Body of pancreas (tissue), 4 donors: ENCODE results near the gene MAPK7.

ENCODE experiments used
- POLR2A ChIP-seq, 3 donors: fragments of 450-650 bp; IDR thresholded peaks; one replicate each; pipeline ENCODE4 v1.6.1; 2016; ENCODE audit warnings: antibody characterized with exemption in 3 of 3, mild to moderate bottlenecking in 2 of 3
- TF ChIP-seq, protein P1 (sequence below), 7 experiments: fragments of 450-650 bp in 4 of 7; fragments of 200-600 bp in 3 of 7; sonication (generic) in 3 of 7; IDR thresholded peaks; one replicate each; pipeline ENCODE4 v1.5.1; 2016 to 2019; ENCODE audit warnings: antibody characterized with exemption in 7 of 7

DNA sequence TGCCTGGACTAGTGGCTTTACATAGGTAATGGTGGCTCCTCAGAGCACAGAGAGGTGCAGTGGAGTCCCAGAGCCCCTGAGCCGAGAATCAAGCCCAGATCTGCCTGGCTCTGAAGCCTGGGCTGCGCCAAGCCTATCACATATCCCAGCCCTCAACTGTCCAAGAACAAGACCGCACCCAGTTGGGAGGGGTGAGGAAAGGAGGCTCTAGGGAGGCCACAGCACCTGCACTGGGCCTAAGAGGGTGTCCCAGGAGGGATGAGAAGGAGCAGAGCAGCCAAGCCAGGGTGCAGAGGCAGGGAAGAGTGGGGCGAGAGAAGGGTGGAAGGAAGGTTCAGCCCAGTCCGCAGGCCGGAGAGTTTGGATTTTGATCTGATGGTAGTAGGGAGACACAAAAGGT, 31.8 kb downstream of the MAPK7 start:
- no peak for TF ChIP-seq POLR2A (IDR thresholded peaks at IDR 0.05)
- TF ChIP-seq, protein P1, sequence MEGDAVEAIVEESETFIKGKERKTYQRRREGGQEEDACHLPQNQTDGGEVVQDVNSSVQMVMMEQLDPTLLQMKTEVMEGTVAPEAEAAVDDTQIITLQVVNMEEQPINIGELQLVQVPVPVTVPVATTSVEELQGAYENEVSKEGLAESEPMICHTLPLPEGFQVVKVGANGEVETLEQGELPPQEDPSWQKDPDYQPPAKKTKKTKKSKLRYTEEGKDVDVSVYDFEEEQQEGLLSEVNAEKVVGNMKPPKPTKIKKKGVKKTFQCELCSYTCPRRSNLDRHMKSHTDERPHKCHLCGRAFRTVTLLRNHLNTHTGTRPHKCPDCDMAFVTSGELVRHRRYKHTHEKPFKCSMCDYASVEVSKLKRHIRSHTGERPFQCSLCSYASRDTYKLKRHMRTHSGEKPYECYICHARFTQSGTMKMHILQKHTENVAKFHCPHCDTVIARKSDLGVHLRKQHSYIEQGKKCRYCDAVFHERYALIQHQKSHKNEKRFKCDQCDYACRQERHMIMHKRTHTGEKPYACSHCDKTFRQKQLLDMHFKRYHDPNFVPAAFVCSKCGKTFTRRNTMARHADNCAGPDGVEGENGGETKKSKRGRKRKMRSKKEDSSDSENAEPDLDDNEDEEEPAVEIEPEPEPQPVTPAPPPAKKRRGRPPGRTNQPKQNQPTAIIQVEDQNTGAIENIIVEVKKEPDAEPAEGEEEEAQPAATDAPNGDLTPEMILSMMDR (IDR thresholded peaks at IDR 0.05), result no peak
